HepG2 (cell line): ENCODE measurements around the gene PPIG. TPM values are rescaled to one million over a fixed set of nuclear protein-coding genes. Genes with fewer than 3 reads are reported as not detected.

Experiments
- BHLHE40 ChIP-seq: IDR thresholded peaks from 2 replicates; pipeline ENCODE4 v1.6.1; 2011; ENCODE audit warnings: low read length, improper control_type of control experiment
- ELF1 ChIP-seq: sonication (generic); formaldehyde crosslinking; IDR thresholded peaks from 2 replicates; pipeline ENCODE4 v1.4.0; 2020; ENCODE audit warnings: missing genetic modification reagents
- HDAC2 ChIP-seq: sonication (generic); formaldehyde crosslinking; IDR thresholded peaks from 2 replicates; pipeline ENCODE4 v1.4.0; 2020; ENCODE audit warnings: missing genetic modification reagents
- IRX3 ChIP-seq: sonication (generic); formaldehyde crosslinking; IDR thresholded peaks from 2 replicates; pipeline ENCODE4 v1.8.1; 2023; ENCODE audit warnings: mild to moderate bottlenecking, low read depth, missing genetic modification reagents, borderline replicate concordance
- MAFK ChIP-seq, 2 experiments: IDR thresholded peaks in 1 of 2; conservative IDR thresholded peaks in 1 of 2; 2 replicates each; pipeline ENCODE4 v1.6.1; 2011; ENCODE audit warnings: improper control_type of control experiment in 2 of 2, low read length in 2 of 2
- NFE2L1 ChIP-seq: sonication (generic); formaldehyde crosslinking; IDR thresholded peaks from 2 replicates; pipeline ENCODE4 v1.4.0; 2020; ENCODE audit warnings: missing genetic modification reagents, mild to moderate bottlenecking, borderline replicate concordance
- NFYB ChIP-seq: sonication (generic); formaldehyde crosslinking; IDR thresholded peaks from 2 replicates; pipeline ENCODE4 v1.4.0; 2020; ENCODE audit warnings: missing genetic modification reagents
- PHF8 ChIP-seq: sonication (generic); formaldehyde crosslinking; IDR thresholded peaks from 2 replicates; pipeline ENCODE4 v1.5.0; 2020; ENCODE audit warnings: missing genetic modification reagents
- SALL1 ChIP-seq: sonication (generic); formaldehyde crosslinking; IDR thresholded peaks from 2 replicates; pipeline ENCODE4 v1.8.0; 2022; ENCODE audit warnings: mild to moderate bottlenecking, missing genetic modification reagents
- SKIL ChIP-seq: sonication (generic); formaldehyde crosslinking; IDR thresholded peaks from 2 replicates; pipeline ENCODE4 v1.8.0; 2022; ENCODE audit warnings: missing genetic modification reagents, mild to moderate bottlenecking, moderate library complexity, borderline replicate concordance
- SNRNP70 ChIP-seq: fragments of 200-400 bp; formaldehyde crosslinking; IDR thresholded peaks from 2 replicates; pipeline ENCODE4 v1.6.1; 2017; ENCODE audit warnings: mild to moderate bottlenecking, low read depth, low read length, moderate library complexity
- SRY ChIP-seq: sonication (generic); formaldehyde crosslinking; IDR thresholded peaks from 2 replicates; pipeline ENCODE4 v1.8.0; 2022; ENCODE audit warnings: mild to moderate bottlenecking, missing genetic modification reagents
- TP53 ChIP-seq: sonication (generic); formaldehyde crosslinking; conservative IDR thresholded peaks from 2 replicates; pipeline ENCODE4 v1.4.0; 2020; ENCODE audit warnings: missing genetic modification reagents
- ZBTB21 ChIP-seq: sonication (generic); formaldehyde crosslinking; IDR thresholded peaks from 2 replicates; pipeline ENCODE4 v1.4.0; 2020; ENCODE audit warnings: missing genetic modification reagents
- ZNF251 ChIP-seq: sonication (generic); formaldehyde crosslinking; IDR thresholded peaks from 2 replicates; pipeline ENCODE4 v1.9.0; 2021; ENCODE audit warnings: mild to moderate bottlenecking, missing genetic modification reagents
- ZNF337 ChIP-seq: sonication (generic); formaldehyde crosslinking; IDR thresholded peaks from 2 replicates; pipeline ENCODE4 v1.5.1; 2020; ENCODE audit warnings: missing genetic modification reagents, low read depth, mild to moderate bottlenecking, borderline replicate concordance
- ZNF44 ChIP-seq: sonication (generic); formaldehyde crosslinking; IDR thresholded peaks from 2 replicates; pipeline ENCODE4 v1.5.1; 2020; ENCODE audit warnings: mild to moderate bottlenecking, missing genetic modification reagents
- ZNF788 ChIP-seq: sonication (generic); formaldehyde crosslinking; IDR thresholded peaks from 2 replicates; pipeline ENCODE4 v1.5.0; 2020; ENCODE audit warnings: mild to moderate bottlenecking, missing genetic modification reagents, borderline replicate concordance
- ZNF879 ChIP-seq: sonication (generic); formaldehyde crosslinking; IDR thresholded peaks from 2 replicates; pipeline ENCODE4 v1.8.1; 2023; ENCODE audit warnings: missing genetic modification reagents
- polyA plus RNA-seq, 8 experiments: library from polyadenylated mRNA; depleted of rRNA in 3 of 8; stranded (reverse) in 7 of 8; unstranded in 1 of 8; fragments of >200 nt; fragmentation: Illumina TruSeq in 4 of 8; extraction: Trizol in 4 of 8; gene quantifications; 2 replicates each; pipeline versions ENCODE4 v1.2.1 to v1.2.3, GENCODE V29; 2011 to 2016; ENCODE audit warnings: low read depth in 4 of 8, missing spikeins in 1 of 8, mixed read lengths in 1 of 8; ENCODE audit not compliant: insufficient read depth in 1 of 8
- total RNA-seq, 5 experiments: library from RNA; depleted of rRNA; stranded (reverse); fragments of >200 nt; fragmentation: Illumina TruSeq; extraction: Trizol; gene quantifications; 2 replicates each; pipeline ENCODE4 v1.2.3, GENCODE V29; 2016; ENCODE audit warnings: low read depth in 1 of 5
- TF ChIP-seq, protein P1 (sequence below): IDR thresholded peaks from 2 replicates; pipeline ENCODE4 v1.6.1; 2016
- TF ChIP-seq, protein P2 (sequence below): sonication (generic); formaldehyde crosslinking; IDR thresholded peaks from 2 replicates; pipeline ENCODE4 v1.5.1; 2020; ENCODE audit warnings: mild to moderate bottlenecking, missing genetic modification reagents, moderate library complexity
- TF ChIP-seq, protein P3 (sequence below): sonication (generic); formaldehyde crosslinking; IDR thresholded peaks from 2 replicates; pipeline ENCODE4 v1.4.0; 2020; ENCODE audit warnings: missing genetic modification reagents, low read depth, mild to moderate bottlenecking, borderline replicate concordance

PPIG gene
- total and polyA plus RNA-seq, 2 of the 13 experiments (the other 11 are each of a cell fraction or from before 2014, with no cell fraction given), result 31.3 to 81.0 TPM

- TF ChIP-seq ZNF788 (CRISPR knock-in tag), result peak; percentile 83; the same call in 1 of the 2 replicates
- TF ChIP-seq SKIL (CRISPR knock-in tag), result peak; percentile 91
- TF ChIP-seq SNRNP70, result no peak
- peak; percentile 59; the same call in 1 of the 2 replicates for TF ChIP-seq ZBTB21 (CRISPR knock-in tag)
- TF ChIP-seq NFYB (CRISPR knock-in tag), result peak; percentile 48
- TF ChIP-seq ZNF337 (CRISPR knock-in tag), result no peak; the same call in none of the 2 replicates
- peak; percentile 48 to 49; a peak in 3 of 4 replicates for TF ChIP-seq MAFK (conservative IDR thresholded peaks at IDR 0.05 in 1 of 2, IDR thresholded peaks at IDR 0.05 in 1 of 2; ENCODE audit: low read length in 2 of 2)
- TF ChIP-seq NFE2L1 (CRISPR knock-in tag), result no peak
- peak; percentile 95 for TF ChIP-seq ZNF44 (CRISPR knock-in tag)
- no peak for TF ChIP-seq TP53
- TF ChIP-seq ELF1 (CRISPR knock-in tag), result peak; percentile 99
- TF ChIP-seq HDAC2 (CRISPR knock-in tag), result peak; percentile 96
- TF ChIP-seq IRX3 (CRISPR knock-in tag), result 0 out of 2 replicates have a peak, but pooled peaks have one; percentile 49
- no peak for TF ChIP-seq ZNF251 (CRISPR knock-in tag)
- TF ChIP-seq ZNF879, result 0 out of 2 replicates have a peak, but pooled peaks have one; percentile 44
- TF ChIP-seq, protein P1, sequence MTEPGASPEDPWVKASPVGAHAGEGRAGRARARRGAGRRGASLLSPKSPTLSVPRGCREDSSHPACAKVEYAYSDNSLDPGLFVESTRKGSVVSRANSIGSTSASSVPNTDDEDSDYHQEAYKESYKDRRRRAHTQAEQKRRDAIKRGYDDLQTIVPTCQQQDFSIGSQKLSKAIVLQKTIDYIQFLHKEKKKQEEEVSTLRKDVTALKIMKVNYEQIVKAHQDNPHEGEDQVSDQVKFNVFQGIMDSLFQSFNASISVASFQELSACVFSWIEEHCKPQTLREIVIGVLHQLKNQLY (CRISPR knock-in tag), result peak; percentile 91
- TF ChIP-seq PHF8 (CRISPR knock-in tag), result peak; percentile 87
- TF ChIP-seq BHLHE40, result peak; percentile 78
- TF ChIP-seq, protein P2, sequence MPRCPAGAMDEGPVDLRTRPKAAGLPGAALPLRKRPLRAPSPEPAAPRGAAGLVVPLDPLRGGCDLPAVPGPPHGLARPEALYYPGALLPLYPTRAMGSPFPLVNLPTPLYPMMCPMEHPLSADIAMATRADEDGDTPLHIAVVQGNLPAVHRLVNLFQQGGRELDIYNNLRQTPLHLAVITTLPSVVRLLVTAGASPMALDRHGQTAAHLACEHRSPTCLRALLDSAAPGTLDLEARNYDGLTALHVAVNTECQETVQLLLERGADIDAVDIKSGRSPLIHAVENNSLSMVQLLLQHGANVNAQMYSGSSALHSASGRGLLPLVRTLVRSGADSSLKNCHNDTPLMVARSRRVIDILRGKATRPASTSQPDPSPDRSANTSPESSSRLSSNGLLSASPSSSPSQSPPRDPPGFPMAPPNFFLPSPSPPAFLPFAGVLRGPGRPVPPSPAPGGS (CRISPR knock-in tag), result peak; percentile 84; the same call in 1 of the 2 replicates
- peak; percentile 98 for TF ChIP-seq SALL1 (CRISPR knock-in tag)
- no peak for TF ChIP-seq SRY (CRISPR knock-in tag)
- TF ChIP-seq, protein P3, sequence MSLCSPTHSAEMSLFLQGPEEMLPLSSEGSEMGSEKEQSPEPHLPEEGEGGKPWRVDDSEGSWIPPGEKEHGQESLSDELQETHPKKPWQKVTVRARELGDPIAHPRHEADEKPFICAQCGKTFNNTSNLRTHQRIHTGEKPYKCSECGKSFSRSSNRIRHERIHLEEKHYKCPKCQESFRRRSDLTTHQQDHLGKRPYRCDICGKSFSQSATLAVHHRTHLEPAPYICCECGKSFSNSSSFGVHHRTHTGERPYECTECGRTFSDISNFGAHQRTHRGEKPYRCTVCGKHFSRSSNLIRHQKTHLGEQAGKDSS, result no peak
Observed at GRCh38 chr2:169573160-169573973, 10.8 kb upstream of the PPIG start, which contains the start of gene FASTKD1 (continued).
